ENCODE results near the gene OPCML.

DNA sequence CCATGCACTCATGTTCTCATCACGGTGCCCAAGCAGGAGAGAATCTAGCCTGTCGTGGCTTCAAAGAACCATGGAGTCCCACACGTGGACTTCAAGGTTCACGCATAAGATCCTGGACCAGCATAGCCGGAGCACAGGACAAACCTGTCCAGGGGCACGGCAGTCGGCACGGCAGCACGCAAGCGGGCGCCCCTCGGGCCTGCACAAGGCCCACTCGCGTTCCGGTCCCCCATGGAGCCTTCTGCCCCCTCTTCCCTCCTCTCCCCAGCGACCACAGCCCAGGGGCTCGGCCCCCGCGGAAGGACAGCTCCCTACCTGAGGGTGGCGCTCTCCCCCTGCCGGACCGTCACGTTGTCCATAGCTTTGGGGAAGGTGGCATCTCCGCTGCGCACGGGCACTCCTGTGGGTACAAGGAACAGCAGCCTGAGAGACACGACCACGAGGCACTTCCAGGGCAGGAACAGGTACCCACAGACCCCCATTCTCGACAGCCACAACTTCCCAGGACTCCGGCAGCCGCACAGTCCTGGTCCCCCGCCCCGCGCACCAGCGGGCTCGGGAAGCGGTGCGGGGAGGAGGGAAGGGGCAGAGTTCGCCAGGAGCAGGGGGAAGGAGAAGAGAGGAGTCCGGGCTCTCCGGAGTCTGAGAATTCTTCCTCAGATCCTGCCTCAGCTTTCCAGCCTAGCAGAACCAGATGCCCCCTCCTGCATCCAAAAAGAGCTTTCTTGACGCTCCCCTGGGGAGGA, 589.5 kb downstream of the OPCML start:
- TF ChIP-seq CTCF (IDR thresholded peaks at IDR 0.05) (no peak), POLR2A (IDR thresholded peaks at IDR 0.05) (no peak)
